HepG2 (cell line): ENCODE measurements around the gene ANKRD12. TPM values are rescaled to one million over a fixed set of nuclear protein-coding genes. Genes with fewer than 3 reads are reported as not detected.

Source experiments
- ATAC-seq: fragments of 200-7000 bp; cut with Tn5 transposase; 3 replicates; pipeline ENCODE4 v1.9.1; 2020; ENCODE audit warnings: mild to moderate bottlenecking, moderate library complexity
- BruUV-seq: library from RNA; stranded (reverse); fragments of 400-500 nt; replicated peaks from 2 replicates; lab custom pipeline; 2021; lab: Mats Ljungman, UMichigan
- CTCF ChIA-PET: fragments of 300-600 bp; formaldehyde crosslinking; extraction: SDS; loops from one replicate; lab custom pipeline; 2021; ENCODE audit warnings: low total read pairs, inconsistent platforms, low intra/inter-chr PET ratio; lab: Yijun Ruan, JAX
- POLR2A ChIA-PET: fragments of 350-600 bp; sonication (Branson Sonifier 250); formaldehyde crosslinking; loops from one replicate; lab custom pipeline; 2020; ENCODE audit warnings: antibody characterized with exemption, inconsistent platforms; lab: Yijun Ruan, JAX
- DNase-seq: peaks from one replicate; pipeline ENCODE4 v3.0.0-alpha.2; 2015; ENCODE audit warnings: low spot score
- FAIRE-seq: peaks from 3 replicates; lab custom pipeline; 2011; peaks lifted over from hg19 to GRCh38; lab: Jason Lieb, UNC
- H2AFZ ChIP-seq: one replicate; pipeline ENCODE4 v1.6.1; 2011; ENCODE audit warnings: low read length, inconsistent platforms
- H3K27ac ChIP-seq: fragments of 300-600 bp; 3 replicates; pipeline ENCODE4 v1.8.0; 2011; ENCODE audit warnings: mixed run types, mild to moderate bottlenecking, mixed read lengths, low read length, inconsistent platforms; ENCODE audit not compliant: insufficient read depth; ENCODE audit errors: extremely low read length
- H3K27me3 ChIP-seq, 2 experiments: fragments of 200-600 bp in 1 of 2; 2 replicates in 1 of 2; 3 replicates in 1 of 2; pipeline versions ENCODE4 v1.6.0 to v1.8.0; 2011; ENCODE audit warnings: low read length in 2 of 2, mild to moderate bottlenecking in 2 of 2, moderate library complexity in 2 of 2, inconsistent platforms in 1 of 2; ENCODE audit not compliant: insufficient read depth in 2 of 2, control insufficient read depth in 1 of 2
- H3K36me3 ChIP-seq, 2 experiments: fragments of 200-600 bp in 1 of 2; replicated peaks in 1 of 2; 2 replicates in 1 of 2; 3 replicates in 1 of 2; pipeline versions ENCODE4 v1.5.1 to v1.8.0; 2011; ENCODE audit warnings: low read length in 2 of 2, inconsistent platforms in 1 of 2; ENCODE audit not compliant: insufficient read depth in 2 of 2, control insufficient read depth in 1 of 2
- H3K4me1 ChIP-seq: 2 replicates; pipeline ENCODE4 v1.5.1; 2012; ENCODE audit warnings: low read length, inconsistent platforms; ENCODE audit not compliant: insufficient read depth
- H3K4me2 ChIP-seq: 2 replicates; pipeline ENCODE4 v1.6.0; 2011; ENCODE audit warnings: low read depth, low read length, inconsistent platforms
- H3K4me3 ChIP-seq, 3 experiments: fragments of 200-600 bp in 1 of 3; sonication (generic), shearing (Covaris generic) in 1 of 3; replicated peaks in 1 of 3; 2 replicates each; pipeline ENCODE4 v1.5.1; 2011 to 2016; ENCODE audit warnings: low read length in 3 of 3, inconsistent platforms in 2 of 3, low read depth in 2 of 3, mild to moderate bottlenecking in 2 of 3, control low read depth in 1 of 3, mixed read lengths in 1 of 3; ENCODE audit not compliant: insufficient read depth in 1 of 3
- H3K79me2 ChIP-seq: one replicate; pipeline ENCODE4 v1.6.1; 2011; ENCODE audit warnings: low read length, inconsistent platforms; ENCODE audit not compliant: insufficient read depth
- H3K9ac ChIP-seq: 2 replicates; pipeline ENCODE4 v1.6.0; 2011; ENCODE audit warnings: mild to moderate bottlenecking, low read depth, low read length, inconsistent platforms; ENCODE audit not compliant: insufficient read depth
- H3K9me3 ChIP-seq: 2 replicates; pipeline ENCODE4 v1.5.1; 2012; ENCODE audit warnings: mild to moderate bottlenecking, low read length
- H4K20me1 ChIP-seq: 2 replicates; pipeline ENCODE4 v1.6.0; 2011; ENCODE audit warnings: inconsistent platforms, mild to moderate bottlenecking, low read length, moderate library complexity; ENCODE audit not compliant: insufficient read depth
- CENPT ChIP-seq: sonication (generic); formaldehyde crosslinking; IDR thresholded peaks from 2 replicates; pipeline ENCODE4 v1.8.0; 2022; ENCODE audit warnings: low read depth, mild to moderate bottlenecking, moderate library complexity, missing genetic modification reagents
- HMG20A ChIP-seq: IDR thresholded peaks from 2 replicates; pipeline ENCODE4 v1.6.1; 2016; ENCODE audit warnings: borderline replicate concordance
- KAT2B ChIP-seq: fragments of 150-350 bp; IDR thresholded peaks from 2 replicates; pipeline ENCODE4 v1.6.1; 2014; ENCODE audit warnings: low read depth, low read length, borderline replicate concordance
- WGBS: methylation state at CpG from one replicate; pipeline ENCODE4 v1.1.6; 2017; ENCODE audit warnings: low lambda C conversion rate; 5-methylcytosine and 5-hydroxymethylcytosine counted together
- in situ Hi-C: cut with HindIII; loops from 2 replicates; pipeline ENCODE4 v1.10.0; 2017; ENCODE audit warnings: low pct_unique_long_range_greater_than_20kb; ENCODE audit not compliant: extremely low pct_ligation_motif_present
- intact Hi-C: fragments of 100-400 bp; cut with micrococcal nuclease; formaldehyde crosslinking; loops from one replicate; pipeline ENCODE4 v1.10.0; 2022; ENCODE audit not compliant: unreplicated experiment
- polyA plus RNA-seq, 8 experiments: library from polyadenylated mRNA; depleted of rRNA in 3 of 8; stranded (reverse) in 7 of 8; unstranded in 1 of 8; fragments of >200 nt; fragmentation: Illumina TruSeq in 4 of 8; extraction: Trizol in 4 of 8; gene quantifications; 2 replicates each; pipeline versions ENCODE4 v1.2.1 to v1.2.3, GENCODE V29; 2011 to 2016; ENCODE audit warnings: low read depth in 4 of 8, missing spikeins in 1 of 8, mixed read lengths in 1 of 8; ENCODE audit not compliant: insufficient read depth in 1 of 8
- total RNA-seq, 5 experiments: library from RNA; depleted of rRNA; stranded (reverse); fragments of >200 nt; fragmentation: Illumina TruSeq; extraction: Trizol; gene quantifications; 2 replicates each; pipeline ENCODE4 v1.2.3, GENCODE V29; 2016; ENCODE audit warnings: low read depth in 1 of 5
- TF ChIP-seq, protein P1 (sequence below): sonication (generic); formaldehyde crosslinking; IDR thresholded peaks from 2 replicates; pipeline ENCODE4 v1.5.1; 2020; ENCODE audit warnings: mild to moderate bottlenecking, missing genetic modification reagents, borderline replicate concordance

The ANKRD12 gene
- total and polyA plus RNA-seq, 2 of the 13 experiments (the other 11 are each of a cell fraction or from before 2014, with no cell fraction given): 6.0 to 23.2 TPM

- TF ChIP-seq, protein P1, sequence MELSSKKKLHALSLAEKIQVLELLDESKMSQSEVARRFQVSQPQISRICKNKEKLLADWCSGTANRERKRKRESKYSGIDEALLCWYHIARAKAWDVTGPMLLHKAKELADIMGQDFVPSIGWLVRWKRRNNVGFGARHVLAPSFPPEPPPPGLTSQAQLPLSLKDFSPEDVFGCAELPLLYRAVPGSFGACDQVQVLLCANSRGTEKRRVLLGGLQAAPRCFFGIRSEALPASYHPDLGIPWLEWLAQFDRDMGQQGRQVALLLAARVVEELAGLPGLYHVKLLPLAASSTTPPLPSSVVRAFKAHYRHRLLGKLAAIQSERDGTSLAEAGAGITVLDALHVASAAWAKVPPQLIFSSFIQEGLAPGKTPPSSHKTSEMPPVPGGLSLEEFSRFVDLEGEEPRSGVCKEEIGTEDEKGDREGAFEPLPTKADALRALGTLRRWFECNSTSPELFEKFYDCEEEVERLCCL: no peak
- no peak for TF ChIP-seq CENPT (CRISPR knock-in tag)
- no peak for TF ChIP-seq HMG20A (CRISPR knock-in tag)
- TF ChIP-seq, all 625 proteins: peak for 0
Measured at GRCh38 chr18:9139400-9140039, 2.9 kb downstream of the ANKRD12 start (continued).

GRCh38 chr18:9140381-9140780 is 3.8 kb downstream of the ANKRD12 start:
- H3K27me3 ChIP-seq: no peaks in the 10 kb centered on the region; a peak in 1 of 5 replicates
- H3K4me3 ChIP-seq: peak overlapping the region in 1 of 3 experiments; percentile 75; a peak in 1 of 6 replicates
- no peak for ATAC-seq
- in situ Hi-C loops: no loop called here
- no peak overlapping the region for H3K27ac ChIP-seq
- no peaks in the 10 kb centered on the region; a peak in 1 of 5 replicates for H3K36me3 ChIP-seq
- TF ChIP-seq KAT2B: no peak
- TF ChIP-seq, all 625 proteins: peak for 0
- H3K79me2 ChIP-seq: peaks cover 84% of the 10 kb centered on the region
- no peak for DNase-seq
- intact Hi-C loops: no loop called here
- peaks cover 24% of the 10 kb centered on the region for H4K20me1 ChIP-seq
- no peak for FAIRE-seq
- H2AFZ ChIP-seq: no peak overlapping the region
- CTCF ChIA-PET: no interaction called here
- no TSS peak for BruUV-seq
- 89% methylated on average over 2 of the region's 2 CpGs for WGBS
- peak overlapping the region; percentile 74 for H3K4me2 ChIP-seq
- peaks cover 50% of the 10 kb centered on the region for H3K4me1 ChIP-seq
- POLR2A ChIA-PET: no interaction called here
- H3K9me3 ChIP-seq: no peaks in the 10 kb centered on the region
- no peak overlapping the region for H3K9ac ChIP-seq
